ENCODE data around the gene RBP7. TPM values are rescaled to one million over a fixed set of nuclear protein-coding genes. Genes with fewer than 3 reads are reported as not detected.

The RBP7 gene
- total RNA-seq, 1 experiment from 2014 or later, result 11.7 TPM

- CTCF ChIA-PET, result interaction anchor here (0.8 kb wide), 1 partner anchor 83 kb away, joined by 3 read pairs; no protein-coding TSS in a partner anchor
- peak within 1 kb of the TSS; percentile 78 for H3K4me3 ChIP-seq (ENCODE audit: low read depth, low read length)
- H3K27ac Mint-ChIP-seq (ENCODE audit: unreplicated experiment), result peak within 1 kb of the TSS; percentile 96
- POLR2A ChIA-PET, result interaction anchor here (1.6 kb wide), 1 partner anchor 89 kb away, joined by 6 read pairs; the partner anchor contains the start of genes LZIC and NMNAT1
- peak; percentile 96 to 98 for DNase-seq
- H3K36me3 Mint-ChIP-seq (ENCODE audit: insufficient read depth, unreplicated experiment), result peaks cover 12% of the 10 kb centered on the region
- peaks cover 14% of the 10 kb centered on the region for H3K4me1 Mint-ChIP-seq (ENCODE audit: low read depth, unreplicated experiment)
- peak; percentile 78 to 83 for TF ChIP-seq CTCF (IDR thresholded peaks at IDR 0.05; ENCODE audit: insufficient read depth in 1 of 2, low read depth in 1 of 2, low read length in 1 of 2, severe bottlenecking in 1 of 2, unreplicated experiment in 1 of 2)
- BruUV-seq (replicated peaks), result TSS peak; percentile 75
- no peaks in the 10 kb centered on the region for H3K27me3 ChIP-seq (replicated peaks; ENCODE audit: control insufficient read depth, insufficient read depth, low read length)
- intact Hi-C loops (cut with micrococcal nuclease; ENCODE audit: unreplicated experiment), result loop anchor here (1.0 to 5.0 kb wide), 3 partner anchors 35 to 89 kb away; partner anchors contain the start of genes LZIC, NMNAT1 and RBP7
- H3K4me1 ChIP-seq, result peaks cover 18% of the 10 kb centered on the region
- no peaks in the 10 kb centered on the region for H3K9me3 ChIP-seq
- H3K36me3 ChIP-seq (ENCODE audit: control insufficient read depth, insufficient read depth, low read length), result peaks cover 1% of the 10 kb centered on the region
- no peaks in the 10 kb centered on the region for H3K9me3 Mint-ChIP-seq (ENCODE audit: unreplicated experiment)
- no peaks in the 10 kb centered on the region for H3K27me3 Mint-ChIP-seq (ENCODE audit: insufficient read depth, unreplicated experiment)
- peak within 1 kb of the TSS; percentile 98 for H3K4me3 Mint-ChIP-seq (ENCODE audit: unreplicated experiment)
These were observed 35.7 kb downstream of the RBP7 start, which contains the start of gene UBE4B for GRCh38 chr1:10032590-10033358. TSS of gene UBE4B (plus strand) at chr1:10032958. CDS start at chr1:10033671, 713 bp downstream.

- intact Hi-C loops (cut with micrococcal nuclease; ENCODE audit: unreplicated experiment), result loop anchor here (5.0 kb wide), 1 partner anchor 36 kb away; the partner anchor contains the start of gene RBP7
- no peaks in the 10 kb centered on the region for H3K27me3 ChIP-seq (replicated peaks; ENCODE audit: control insufficient read depth, insufficient read depth, low read length)
- TF ChIP-seq CTCF (IDR thresholded peaks at IDR 0.05; ENCODE audit: insufficient read depth in 1 of 2, low read depth in 1 of 2, low read length in 1 of 2, severe bottlenecking in 1 of 2, unreplicated experiment in 1 of 2), result no peak
These were observed 36.4 kb downstream of the RBP7 start for GRCh38 chr1:10033359-10033845.

GRCh38 chr1:10042746-10043145 is 45.7 kb downstream of the RBP7 start:
- H3K9me3 Mint-ChIP-seq (ENCODE audit: unreplicated experiment), result no peaks in the 10 kb centered on the region
- ChIA-PET POLR2A (interaction anchor here (0.7 kb wide), 1 partner anchor 16 kb away, joined by 7 read pairs; no protein-coding TSS in a partner anchor), CTCF (interaction anchor here (0.5 kb wide), 1 partner anchor 8 kb away, joined by 3 read pairs; no protein-coding TSS in a partner anchor)
- intact Hi-C loops (cut with micrococcal nuclease; ENCODE audit: unreplicated experiment), result no loop called here
- H3K4me1 Mint-ChIP-seq (ENCODE audit: low read depth, unreplicated experiment), result peaks cover 9% of the 10 kb centered on the region
- TF ChIP-seq CTCF (IDR thresholded peaks at IDR 0.05; ENCODE audit: insufficient read depth in 1 of 2, low read depth in 1 of 2, low read length in 1 of 2, severe bottlenecking in 1 of 2, unreplicated experiment in 1 of 2), result no peak
- peaks cover 19% of the 10 kb centered on the region for H3K36me3 Mint-ChIP-seq (ENCODE audit: insufficient read depth, unreplicated experiment)
- no peak overlapping the region for H3K4me3 Mint-ChIP-seq (ENCODE audit: unreplicated experiment)
- no TSS peak for BruUV-seq (replicated peaks)
- H3K27me3 Mint-ChIP-seq (ENCODE audit: insufficient read depth, unreplicated experiment), result no peaks in the 10 kb centered on the region
- no peak overlapping the region for H3K27ac Mint-ChIP-seq (ENCODE audit: unreplicated experiment)
- no peaks in the 10 kb centered on the region for H3K27me3 ChIP-seq (replicated peaks; ENCODE audit: control insufficient read depth, insufficient read depth, low read length)
- DNase-seq, result no peak
- no peaks in the 10 kb centered on the region for H3K4me1 ChIP-seq
- H3K9me3 ChIP-seq, result no peaks in the 10 kb centered on the region
- H3K36me3 ChIP-seq (ENCODE audit: control insufficient read depth, insufficient read depth, low read length), result no peaks in the 10 kb centered on the region
- no peak overlapping the region for H3K4me3 ChIP-seq (ENCODE audit: low read depth, low read length)

More at GRCh38 chr1:10033359-10033845, 36.4 kb downstream of the RBP7 start:
- ChIA-PET POLR2A (interaction anchor here (1.2 to 1.6 kb wide), 2 partner anchors 13 to 90 kb away, joined by 3 to 6 read pairs; partner anchors contain the start of genes LZIC and NMNAT1), CTCF (interaction anchor here (0.8 kb wide), 1 partner anchor 83 kb away, joined by 3 read pairs; no protein-coding TSS in a partner anchor)
- H3K4me3 ChIP-seq (ENCODE audit: low read depth, low read length), result peak overlapping the region; percentile 78
- Mint-ChIP-seq H3K9me3 (ENCODE audit: unreplicated experiment) (no peaks in the 10 kb centered on the region), H3K4me1 (ENCODE audit: low read depth, unreplicated experiment) (peaks cover 14% of the 10 kb centered on the region), H3K27me3 (ENCODE audit: insufficient read depth, unreplicated experiment) (no peaks in the 10 kb centered on the region), H3K36me3 (ENCODE audit: insufficient read depth, unreplicated experiment) (peaks cover 12% of the 10 kb centered on the region), H3K27ac (ENCODE audit: unreplicated experiment) (peak overlapping the region; percentile 96), H3K4me3 (ENCODE audit: unreplicated experiment) (peak overlapping the region; percentile 98)
- peaks cover 1% of the 10 kb centered on the region for H3K36me3 ChIP-seq (ENCODE audit: control insufficient read depth, insufficient read depth, low read length)
- no peaks in the 10 kb centered on the region for H3K9me3 ChIP-seq
- DNase-seq, result peak; percentile 29 to 51
- peaks cover 18% of the 10 kb centered on the region for H3K4me1 ChIP-seq
- BruUV-seq (replicated peaks), result no TSS peak

All from Caco-2 (cell line).